Ishikawa (cell line): ENCODE results near the gene CMSS1.

Experiments used
- CEBPB ChIP-seq: IDR thresholded peaks from 2 replicates; pipeline ENCODE4 v1.6.1; 2012
- CREB1 ChIP-seq: IDR thresholded peaks from 2 replicates; pipeline ENCODE4 v1.6.1; 2012; ENCODE audit warnings: low read depth
- EGR1 ChIP-seq: IDR thresholded peaks from 2 replicates; pipeline ENCODE4 v1.6.1; 2012
- EP300 ChIP-seq: IDR thresholded peaks from 2 replicates; pipeline ENCODE4 v1.6.1; 2012; ENCODE audit warnings: borderline replicate concordance
- FOXM1 ChIP-seq: IDR thresholded peaks from 2 replicates; pipeline ENCODE4 v1.6.1; 2012; ENCODE audit warnings: low read depth, borderline replicate concordance
- NFIC ChIP-seq: IDR thresholded peaks from 2 replicates; pipeline ENCODE4 v1.6.1; 2012
- RAD21 ChIP-seq: IDR thresholded peaks from 2 replicates; pipeline ENCODE4 v1.6.1; 2012; ENCODE audit warnings: low read depth
- TAF1 ChIP-seq: IDR thresholded peaks from 2 replicates; pipeline ENCODE4 v1.6.1; 2012; ENCODE audit warnings: low read depth, mild to moderate bottlenecking
- TCF12 ChIP-seq: IDR thresholded peaks from 2 replicates; pipeline ENCODE4 v1.6.1; 2012; ENCODE audit warnings: low read depth
- TEAD4 ChIP-seq: IDR thresholded peaks from 2 replicates; pipeline ENCODE4 v1.6.1; 2012
- YY1 ChIP-seq: IDR thresholded peaks from 2 replicates; pipeline ENCODE4 v1.6.1; 2012; ENCODE audit warnings: low read depth
- ZBTB7A ChIP-seq: IDR thresholded peaks from 2 replicates; pipeline ENCODE4 v1.6.1; 2012; ENCODE audit warnings: low read depth
- TF ChIP-seq, protein P1 (sequence below): IDR thresholded peaks from 2 replicates; pipeline ENCODE4 v1.6.1; 2012
- TF ChIP-seq, protein P2 (sequence below): IDR thresholded peaks from 2 replicates; pipeline ENCODE4 v1.6.1; 2012
- TF ChIP-seq, protein P3 (sequence below): IDR thresholded peaks from 2 replicates; pipeline ENCODE4 v1.6.1; 2012; ENCODE audit warnings: low read depth, mild to moderate bottlenecking

CMSS1 gene

DNA sequence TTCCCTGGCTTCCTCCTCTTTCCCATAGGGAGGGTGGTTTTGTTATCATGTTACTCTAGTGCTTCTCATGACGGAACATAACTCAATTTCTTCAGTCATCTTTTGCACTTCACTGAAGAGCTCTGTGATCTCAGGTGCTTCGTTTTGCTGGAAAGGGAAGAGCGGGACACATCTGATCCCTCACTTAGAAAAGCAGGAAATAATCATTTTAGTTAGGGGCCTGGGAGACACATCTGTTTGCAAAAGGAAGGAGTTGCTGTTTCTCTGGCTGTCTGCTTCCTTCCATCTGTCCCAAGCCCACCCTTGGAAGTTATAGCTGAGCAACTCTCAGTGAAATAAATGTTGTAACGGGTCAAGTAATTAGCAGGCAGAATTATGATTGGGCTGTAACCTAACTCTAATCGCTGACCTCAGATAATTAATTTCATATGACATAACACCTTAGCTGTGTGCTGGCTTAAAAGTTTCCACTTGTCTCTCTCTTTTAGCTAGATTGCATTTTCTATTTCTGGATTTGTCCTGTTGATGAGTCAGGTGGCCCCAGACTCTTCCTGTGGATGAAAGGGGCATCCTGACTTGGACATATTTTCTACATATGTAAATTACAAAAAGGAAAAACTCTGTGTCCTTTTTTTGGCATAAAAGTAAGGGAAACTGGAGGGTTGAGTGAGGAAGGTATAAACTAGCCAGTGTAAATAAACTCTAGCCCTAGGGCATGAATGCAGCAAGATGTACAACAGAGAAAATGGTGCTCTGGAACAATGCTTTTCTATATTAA lies 307.7 kb downstream of the CMSS1 start:
- TF ChIP-seq, protein P1, sequence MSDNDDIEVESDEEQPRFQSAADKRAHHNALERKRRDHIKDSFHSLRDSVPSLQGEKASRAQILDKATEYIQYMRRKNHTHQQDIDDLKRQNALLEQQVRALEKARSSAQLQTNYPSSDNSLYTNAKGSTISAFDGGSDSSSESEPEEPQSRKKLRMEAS = no peak
- no peak for TF ChIP-seq TEAD4
- TF ChIP-seq, protein P2, sequence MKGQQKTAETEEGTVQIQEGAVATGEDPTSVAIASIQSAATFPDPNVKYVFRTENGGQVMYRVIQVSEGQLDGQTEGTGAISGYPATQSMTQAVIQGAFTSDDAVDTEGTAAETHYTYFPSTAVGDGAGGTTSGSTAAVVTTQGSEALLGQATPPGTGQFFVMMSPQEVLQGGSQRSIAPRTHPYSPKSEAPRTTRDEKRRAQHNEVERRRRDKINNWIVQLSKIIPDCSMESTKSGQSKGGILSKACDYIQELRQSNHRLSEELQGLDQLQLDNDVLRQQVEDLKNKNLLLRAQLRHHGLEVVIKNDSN = no peak
- TF ChIP-seq CEBPB = no peak
- TF ChIP-seq FOXM1 = no peak
- TF ChIP-seq, protein P3, sequence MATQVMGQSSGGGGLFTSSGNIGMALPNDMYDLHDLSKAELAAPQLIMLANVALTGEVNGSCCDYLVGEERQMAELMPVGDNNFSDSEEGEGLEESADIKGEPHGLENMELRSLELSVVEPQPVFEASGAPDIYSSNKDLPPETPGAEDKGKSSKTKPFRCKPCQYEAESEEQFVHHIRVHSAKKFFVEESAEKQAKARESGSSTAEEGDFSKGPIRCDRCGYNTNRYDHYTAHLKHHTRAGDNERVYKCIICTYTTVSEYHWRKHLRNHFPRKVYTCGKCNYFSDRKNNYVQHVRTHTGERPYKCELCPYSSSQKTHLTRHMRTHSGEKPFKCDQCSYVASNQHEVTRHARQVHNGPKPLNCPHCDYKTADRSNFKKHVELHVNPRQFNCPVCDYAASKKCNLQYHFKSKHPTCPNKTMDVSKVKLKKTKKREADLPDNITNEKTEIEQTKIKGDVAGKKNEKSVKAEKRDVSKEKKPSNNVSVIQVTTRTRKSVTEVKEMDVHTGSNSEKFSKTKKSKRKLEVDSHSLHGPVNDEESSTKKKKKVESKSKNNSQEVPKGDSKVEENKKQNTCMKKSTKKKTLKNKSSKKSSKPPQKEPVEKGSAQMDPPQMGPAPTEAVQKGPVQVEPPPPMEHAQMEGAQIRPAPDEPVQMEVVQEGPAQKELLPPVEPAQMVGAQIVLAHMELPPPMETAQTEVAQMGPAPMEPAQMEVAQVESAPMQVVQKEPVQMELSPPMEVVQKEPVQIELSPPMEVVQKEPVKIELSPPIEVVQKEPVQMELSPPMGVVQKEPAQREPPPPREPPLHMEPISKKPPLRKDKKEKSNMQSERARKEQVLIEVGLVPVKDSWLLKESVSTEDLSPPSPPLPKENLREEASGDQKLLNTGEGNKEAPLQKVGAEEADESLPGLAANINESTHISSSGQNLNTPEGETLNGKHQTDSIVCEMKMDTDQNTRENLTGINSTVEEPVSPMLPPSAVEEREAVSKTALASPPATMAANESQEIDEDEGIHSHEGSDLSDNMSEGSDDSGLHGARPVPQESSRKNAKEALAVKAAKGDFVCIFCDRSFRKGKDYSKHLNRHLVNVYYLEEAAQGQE = no peak
- TF ChIP-seq EGR1 = no peak
- no peak for TF ChIP-seq CREB1
- no peak for TF ChIP-seq ZBTB7A
- no peak for TF ChIP-seq NFIC
- TF ChIP-seq EP300 = no peak
- TF ChIP-seq YY1 = no peak
- no peak for TF ChIP-seq TAF1
- TF ChIP-seq RAD21 = no peak
- no peak for TF ChIP-seq TCF12

DNA sequence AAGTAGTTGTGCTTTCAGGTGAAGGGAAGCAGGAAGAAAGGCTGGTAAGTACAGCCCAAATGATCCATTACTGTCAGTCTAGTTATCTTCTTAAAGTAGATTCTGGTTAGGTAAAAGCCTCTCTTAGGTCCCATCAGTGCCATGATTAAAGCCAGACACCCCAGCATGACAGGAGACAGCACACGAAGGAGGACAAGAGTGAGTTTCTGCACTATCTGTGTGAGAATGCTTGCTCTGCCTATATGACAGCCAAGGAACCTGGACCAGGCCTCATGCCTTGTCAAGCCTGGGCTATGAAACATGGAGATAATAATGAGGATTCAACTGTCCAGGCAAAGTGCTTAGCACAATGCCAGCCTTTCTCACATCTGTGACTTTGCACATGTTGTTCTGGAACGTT lies 310.1 kb downstream of the CMSS1 start:
- no peak for TF ChIP-seq TEAD4
- TF ChIP-seq CEBPB = no peak
- TF ChIP-seq, protein P2 = no peak
- no peak for TF ChIP-seq TAF1
- no peak for TF ChIP-seq NFIC
- no peak for TF ChIP-seq CREB1
- no peak for TF ChIP-seq ZBTB7A
- TF ChIP-seq, protein P1 = no peak
- TF ChIP-seq RAD21 = no peak
- TF ChIP-seq, protein P3 = no peak
- no peak for TF ChIP-seq YY1
- no peak for TF ChIP-seq EP300
- no peak for TF ChIP-seq EGR1
- no peak for TF ChIP-seq FOXM1
- TF ChIP-seq TCF12 = no peak

DNA sequence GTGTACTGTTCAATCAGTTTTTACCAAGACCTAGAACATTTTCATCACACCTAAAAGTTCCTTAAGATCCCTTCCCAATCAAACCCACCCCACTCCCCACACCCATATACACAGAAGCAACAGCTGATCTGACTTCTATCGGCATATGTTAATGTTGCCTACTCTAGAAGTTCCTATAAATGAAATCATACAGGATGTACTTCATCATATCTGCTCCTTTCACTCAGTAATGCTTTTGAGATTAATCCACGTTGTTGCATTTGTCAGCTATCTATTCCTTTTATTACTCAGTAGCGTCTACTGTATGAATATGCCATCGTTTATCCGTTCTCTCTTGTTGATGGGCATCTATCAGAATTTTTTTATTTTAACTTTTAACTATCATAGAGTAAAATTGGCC lies 310.9 kb downstream of the CMSS1 start:
- TF ChIP-seq, protein P2 = no peak
- TF ChIP-seq RAD21 = no peak
- no peak for TF ChIP-seq EP300
- no peak for TF ChIP-seq TAF1
- TF ChIP-seq, protein P3 = no peak
- no peak for TF ChIP-seq TCF12
- TF ChIP-seq NFIC = no peak
- no peak for TF ChIP-seq CEBPB
- no peak for TF ChIP-seq CREB1
- TF ChIP-seq, protein P1 = no peak
- TF ChIP-seq EGR1 = no peak
- no peak for TF ChIP-seq YY1
- no peak for TF ChIP-seq FOXM1
- no peak for TF ChIP-seq TEAD4
- no peak for TF ChIP-seq ZBTB7A
